ENCODE results near the gene ZBTB25.
A peak's percentile ranks its signal among the peaks of the same experiment; 100 is the strongest.
"Not testable (repeated sequence)": the region's sequence is repeated elsewhere in the genome, so short reads cannot be mapped to it uniquely, and the experiment has no call there.

The ZBTB25 gene, protein sequence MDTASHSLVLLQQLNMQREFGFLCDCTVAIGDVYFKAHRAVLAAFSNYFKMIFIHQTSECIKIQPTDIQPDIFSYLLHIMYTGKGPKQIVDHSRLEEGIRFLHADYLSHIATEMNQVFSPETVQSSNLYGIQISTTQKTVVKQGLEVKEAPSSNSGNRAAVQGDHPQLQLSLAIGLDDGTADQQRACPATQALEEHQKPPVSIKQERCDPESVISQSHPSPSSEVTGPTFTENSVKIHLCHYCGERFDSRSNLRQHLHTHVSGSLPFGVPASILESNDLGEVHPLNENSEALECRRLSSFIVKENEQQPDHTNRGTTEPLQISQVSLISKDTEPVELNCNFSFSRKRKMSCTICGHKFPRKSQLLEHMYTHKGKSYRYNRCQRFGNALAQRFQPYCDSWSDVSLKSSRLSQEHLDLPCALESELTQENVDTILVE

DNA sequence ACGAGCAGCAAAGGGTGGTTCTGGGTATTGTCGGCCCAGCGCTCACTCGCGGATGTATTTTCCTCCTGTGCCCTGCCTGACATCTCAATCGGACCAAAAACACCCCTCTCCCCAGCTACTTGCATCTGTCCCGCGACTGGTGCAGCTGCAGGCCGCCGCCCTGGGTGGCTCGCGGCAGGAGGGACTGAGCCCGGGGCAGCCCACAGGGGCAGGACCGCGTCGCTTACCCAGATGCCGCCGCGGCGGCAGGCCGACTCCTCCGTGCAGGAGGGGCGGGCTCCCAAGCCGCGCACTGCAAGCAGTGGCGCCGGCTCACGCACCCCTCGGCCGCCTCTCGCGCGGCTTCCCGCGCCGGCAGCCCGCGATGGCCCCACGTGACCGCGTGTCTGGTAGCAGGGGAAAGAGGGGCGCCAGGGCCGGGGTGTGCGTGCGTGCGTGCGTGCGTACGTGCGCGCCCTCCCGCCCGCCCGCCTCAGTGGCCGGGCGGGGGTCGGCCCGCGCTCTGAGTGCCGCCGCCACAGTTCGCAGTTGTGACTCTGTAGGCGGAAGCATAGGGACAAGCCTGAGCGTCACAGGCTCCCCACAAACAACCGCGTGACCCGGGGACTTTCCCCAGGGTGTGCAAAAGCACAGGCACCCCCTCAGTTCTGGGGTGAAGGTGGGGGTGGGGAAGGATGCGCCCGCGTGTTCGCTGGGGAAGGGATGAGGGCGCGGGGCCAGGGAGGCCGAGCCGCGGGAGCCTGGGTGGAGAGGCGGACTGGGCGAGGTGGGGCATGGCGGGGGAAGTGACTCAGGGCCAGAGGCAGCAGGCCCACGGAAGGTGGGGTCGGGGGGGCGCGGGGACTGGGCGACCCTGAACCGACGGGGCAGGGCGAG, at the start of gene ZBTB25:
Gene ZBTB25, minus strand, starts transcription at position 405 of the 876 bp plus-strand sequence. CDS start 13,305 bp downstream, outside the sequence.
- DNase-seq (ENCODE audit: low read depth) = peak; percentile 95

DNA sequence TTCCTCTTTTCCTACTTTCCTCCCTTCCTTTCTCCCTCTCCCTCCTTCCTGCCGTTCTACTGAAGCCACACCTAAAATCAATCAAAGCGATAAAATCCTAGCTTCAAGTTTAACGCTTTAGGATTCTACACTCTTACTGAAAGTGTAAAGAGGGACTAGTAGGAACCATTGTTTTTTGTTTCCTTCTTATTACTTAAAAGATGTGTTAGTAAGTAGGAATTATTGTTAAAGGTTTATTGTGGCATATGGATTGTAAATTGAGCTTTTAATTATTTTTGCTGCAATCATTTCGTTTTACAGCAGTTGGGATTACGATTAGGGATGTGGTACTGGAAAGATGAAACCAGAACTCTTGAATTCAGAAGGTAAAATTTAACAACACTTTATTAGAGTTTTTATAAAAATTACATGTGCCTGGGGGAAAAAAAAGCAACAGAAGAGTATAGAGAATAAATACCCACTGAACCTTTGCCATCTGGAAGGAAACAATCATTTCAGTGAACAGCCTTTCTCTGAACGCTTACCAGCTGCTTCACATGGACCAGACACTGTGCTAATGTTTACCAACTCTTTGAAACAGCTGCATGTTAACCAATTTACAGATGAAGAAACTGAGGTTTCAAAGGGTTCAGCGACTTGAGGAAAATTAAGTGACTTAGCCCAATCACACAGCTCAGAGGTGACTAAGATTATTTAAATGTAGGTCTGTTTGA, 47.1 kb upstream of the ZBTB25 start:
- DNase-seq (ENCODE audit: low read depth) = no peak

DNA sequence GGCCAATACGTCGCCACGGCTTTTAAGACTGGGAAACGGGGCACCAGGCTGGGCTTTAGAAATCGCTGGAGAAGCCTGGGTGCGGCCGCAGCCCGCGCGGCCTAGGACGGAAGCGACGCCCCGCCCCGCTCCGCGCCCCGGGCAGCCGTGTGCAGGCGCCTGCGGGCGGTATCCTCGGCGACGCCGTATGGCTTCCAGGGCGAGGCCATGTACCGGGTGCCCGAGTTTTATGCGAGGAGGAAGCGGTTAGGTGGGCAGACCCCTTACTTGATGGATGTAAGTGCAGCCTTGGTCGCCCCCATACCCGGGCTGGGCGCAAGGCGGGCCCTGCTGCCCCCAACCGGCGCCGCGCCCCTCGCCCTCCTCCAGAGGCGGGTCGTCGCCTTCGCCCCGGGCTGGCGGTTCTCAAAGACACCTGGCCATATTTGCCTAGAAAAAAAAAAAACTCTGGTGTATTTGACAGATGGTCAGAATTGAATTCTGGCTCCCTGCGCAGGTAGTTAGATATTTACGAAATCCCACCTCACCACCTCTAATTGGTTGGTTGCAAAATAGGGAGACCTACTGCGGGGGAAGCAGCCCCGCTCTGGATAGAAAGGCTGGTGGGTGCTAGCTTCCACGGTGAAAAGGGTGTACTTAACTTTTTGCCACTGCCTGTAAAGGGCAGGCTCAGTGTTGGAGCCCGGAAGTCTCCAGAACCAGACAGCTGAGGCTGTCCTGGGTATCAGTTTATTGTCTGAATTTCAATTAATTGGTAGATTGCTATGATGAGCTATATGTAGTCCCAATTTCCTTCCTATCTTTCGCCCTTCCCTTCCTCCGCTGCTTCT, 46.4 kb upstream of the ZBTB25 start, which contains the start of gene PPP1R36:
Gene PPP1R36, plus strand, starts transcription at position 171 of the 830 bp plus-strand sequence. Its CDS starts 37 bp downstream, at position 208.
- no peak for DNase-seq (ENCODE audit: low read depth)

DNA sequence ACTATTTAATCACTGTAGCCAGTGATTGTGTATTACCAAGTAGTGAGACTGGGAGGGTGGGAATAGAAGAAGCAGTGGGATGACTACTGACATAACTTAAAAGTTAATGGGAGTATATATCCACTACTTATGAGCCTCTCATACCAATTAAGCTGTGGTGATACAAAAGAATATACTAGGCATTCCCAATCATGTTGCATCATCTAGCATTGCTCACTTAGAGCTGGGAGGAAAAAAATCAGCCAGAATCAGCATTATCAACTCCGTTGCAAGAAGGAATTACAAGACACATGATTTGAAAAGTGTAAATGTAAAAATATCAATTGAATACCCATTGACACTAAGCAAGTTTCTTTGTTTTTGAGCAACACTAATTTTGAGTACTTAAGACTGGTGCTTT, 45.4 kb upstream of the ZBTB25 start:
- DNase-seq (ENCODE audit: low read depth) = no peak

DNA sequence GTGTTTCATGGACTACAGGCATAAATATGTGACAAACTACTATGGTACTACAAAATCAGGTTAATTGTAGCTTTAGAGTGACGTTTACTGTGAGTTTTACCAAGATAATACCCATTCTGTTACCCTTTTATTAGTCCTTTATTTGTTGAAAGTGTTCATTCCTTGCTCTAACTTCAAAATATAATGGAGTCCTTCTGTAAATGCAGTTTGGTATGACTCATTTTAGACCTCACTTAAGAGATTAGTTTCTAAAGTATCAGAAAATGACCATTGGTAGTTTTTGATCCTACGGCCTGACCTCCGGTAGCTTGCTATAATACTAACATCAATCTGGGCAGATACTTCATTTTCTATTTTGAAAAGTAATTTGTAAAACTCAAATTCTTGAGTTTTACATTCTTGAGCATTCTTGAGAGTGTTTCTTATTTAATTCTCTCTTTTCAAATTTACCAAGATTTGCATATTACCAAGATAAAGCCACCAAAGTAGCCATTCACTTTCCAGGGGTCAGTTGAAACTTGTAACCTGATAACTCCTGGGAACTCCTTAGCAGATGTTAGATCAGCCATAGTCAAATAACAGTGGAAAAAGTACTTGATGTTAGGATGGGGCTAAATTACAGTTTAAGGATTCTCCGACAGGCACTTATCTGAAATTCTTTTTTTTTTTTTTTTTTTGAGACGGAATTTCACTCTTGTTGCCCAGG, 41.1 kb upstream of the ZBTB25 start:
- no peak for DNase-seq (ENCODE audit: low read depth)

DNA sequence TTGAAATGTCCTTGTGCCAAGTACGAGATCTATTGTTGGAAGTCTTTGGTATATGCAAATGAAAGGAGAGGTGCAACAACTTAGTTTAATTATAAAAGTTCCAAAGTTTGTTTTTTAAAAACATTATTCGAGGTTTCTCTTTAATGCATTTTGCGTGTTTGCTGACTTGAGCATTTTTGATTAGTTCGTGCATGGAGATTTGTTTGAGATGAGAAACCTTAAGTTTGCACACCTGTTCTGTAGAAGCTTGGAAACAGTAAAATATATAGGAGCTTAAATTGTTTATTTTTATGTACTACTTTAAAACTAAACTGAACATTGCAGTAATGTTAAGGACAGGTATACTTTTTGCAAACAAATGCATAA, 39.2 kb upstream of the ZBTB25 start:
- DNase-seq (ENCODE audit: low read depth) = no peak

DNA sequence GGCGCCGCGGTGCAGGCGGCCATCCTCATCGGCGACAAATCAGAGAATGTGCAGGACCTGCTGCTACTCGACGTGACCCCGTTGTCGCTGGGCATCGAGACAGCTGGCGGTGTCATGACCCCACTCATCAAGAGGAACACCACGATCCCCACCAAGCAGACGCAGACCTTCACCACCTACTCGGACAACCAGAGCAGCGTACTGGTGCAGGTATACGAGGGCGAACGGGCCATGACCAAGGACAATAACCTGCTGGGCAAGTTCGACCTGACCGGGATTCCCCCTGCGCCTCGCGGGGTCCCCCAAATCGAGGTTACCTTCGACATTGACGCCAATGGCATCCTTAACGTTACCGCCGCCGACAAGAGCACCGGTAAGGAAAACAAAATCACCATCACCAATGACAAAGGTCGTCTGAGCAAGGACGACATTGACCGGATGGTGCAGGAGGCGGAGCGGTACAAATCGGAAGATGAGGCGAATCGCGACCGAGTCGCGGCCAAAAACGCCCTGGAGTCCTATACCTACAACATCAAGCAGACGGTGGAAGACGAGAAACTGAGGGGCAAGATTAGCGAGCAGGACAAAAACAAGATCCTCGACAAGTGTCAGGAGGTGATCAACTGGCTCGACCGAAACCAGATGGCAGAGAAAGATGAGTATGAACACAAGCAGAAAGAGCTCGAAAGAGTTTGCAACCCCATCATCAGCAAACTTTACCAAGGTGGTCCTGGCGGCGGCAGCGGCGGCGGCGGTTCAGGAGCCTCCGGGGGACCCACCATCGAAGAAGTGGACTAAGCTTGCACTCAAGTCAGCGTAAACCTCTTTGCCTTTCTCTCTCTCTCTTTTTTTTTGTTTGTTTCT, 38.6 kb upstream of the ZBTB25 start:
- DNase-seq (ENCODE audit: low read depth) = no peak

DNA sequence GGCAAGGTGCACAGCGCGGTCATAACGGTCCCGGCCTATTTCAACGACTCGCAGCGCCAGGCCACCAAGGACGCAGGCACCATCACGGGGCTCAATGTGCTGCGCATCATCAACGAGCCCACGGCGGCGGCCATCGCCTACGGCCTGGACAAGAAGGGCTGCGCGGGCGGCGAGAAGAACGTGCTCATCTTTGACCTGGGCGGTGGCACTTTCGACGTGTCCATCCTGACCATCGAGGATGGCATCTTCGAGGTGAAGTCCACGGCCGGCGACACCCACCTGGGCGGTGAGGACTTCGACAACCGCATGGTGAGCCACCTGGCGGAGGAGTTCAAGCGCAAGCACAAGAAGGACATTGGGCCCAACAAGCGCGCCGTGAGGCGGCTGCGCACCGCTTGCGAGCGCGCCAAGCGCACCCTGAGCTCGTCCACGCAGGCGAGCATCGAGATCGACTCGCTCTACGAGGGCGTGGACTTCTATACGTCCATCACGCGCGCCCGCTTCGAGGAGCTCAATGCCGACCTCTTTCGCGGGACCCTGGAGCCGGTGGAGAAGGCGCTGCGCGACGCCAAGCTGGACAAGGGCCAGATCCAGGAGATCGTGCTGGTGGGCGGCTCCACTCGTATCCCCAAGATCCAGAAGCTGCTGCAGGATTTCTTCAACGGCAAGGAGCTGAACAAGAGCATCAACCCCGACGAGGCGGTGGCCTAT, 37.8 kb upstream of the ZBTB25 start:
- no peak for DNase-seq (ENCODE audit: low read depth)

DNA sequence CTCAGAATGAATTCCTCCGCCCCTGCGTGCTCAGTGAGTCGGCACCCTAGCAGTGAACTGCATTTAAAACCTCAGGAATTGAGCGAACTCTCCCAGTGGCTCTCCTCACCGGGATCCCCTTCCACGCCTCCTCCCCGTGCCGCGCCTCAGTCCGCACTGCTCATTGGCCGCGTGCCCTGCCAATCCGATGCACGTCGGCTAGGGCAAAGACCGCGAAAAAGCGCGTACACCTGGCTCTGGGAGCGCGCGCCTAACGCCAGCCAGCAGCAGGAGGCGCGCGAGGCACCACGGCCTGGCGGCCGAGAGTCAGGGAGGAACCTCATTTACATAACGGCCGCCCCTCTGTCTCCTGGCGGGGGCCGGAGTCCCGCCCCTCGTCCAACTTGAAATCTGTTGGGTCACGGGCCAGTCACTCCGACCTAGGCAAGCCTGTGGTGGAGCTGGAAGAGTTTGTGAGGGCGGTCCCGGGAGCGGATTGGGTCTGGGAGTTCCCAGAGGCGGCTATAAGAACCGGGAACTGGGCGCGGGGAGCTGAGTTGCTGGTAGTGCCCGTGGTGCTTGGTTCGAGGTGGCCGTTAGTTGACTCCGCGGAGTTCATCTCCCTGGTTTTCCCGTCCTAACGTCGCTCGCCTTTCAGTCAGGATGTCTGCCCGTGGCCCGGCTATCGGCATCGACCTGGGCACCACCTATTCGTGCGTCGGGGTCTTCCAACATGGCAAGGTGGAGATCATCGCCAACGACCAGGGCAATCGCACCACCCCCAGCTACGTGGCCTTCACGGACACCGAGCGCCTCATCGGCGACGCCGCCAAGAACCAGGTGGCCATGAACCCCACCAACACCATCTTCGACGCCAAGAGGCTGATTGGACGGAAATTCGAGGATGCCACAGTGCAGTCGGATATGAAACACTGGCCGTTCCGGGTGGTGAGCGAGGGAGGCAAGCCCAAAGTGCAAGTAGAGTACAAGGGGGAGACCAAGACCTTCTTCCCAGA, 36.9 kb upstream of the ZBTB25 start, which contains the start of gene HSPA2:
Gene HSPA2, plus strand, starts transcription at position 534 of the 995 bp plus-strand sequence. Its CDS starts 109 bp downstream, at position 643.
- DNase-seq (ENCODE audit: low read depth) = peak; percentile 99

DNA sequence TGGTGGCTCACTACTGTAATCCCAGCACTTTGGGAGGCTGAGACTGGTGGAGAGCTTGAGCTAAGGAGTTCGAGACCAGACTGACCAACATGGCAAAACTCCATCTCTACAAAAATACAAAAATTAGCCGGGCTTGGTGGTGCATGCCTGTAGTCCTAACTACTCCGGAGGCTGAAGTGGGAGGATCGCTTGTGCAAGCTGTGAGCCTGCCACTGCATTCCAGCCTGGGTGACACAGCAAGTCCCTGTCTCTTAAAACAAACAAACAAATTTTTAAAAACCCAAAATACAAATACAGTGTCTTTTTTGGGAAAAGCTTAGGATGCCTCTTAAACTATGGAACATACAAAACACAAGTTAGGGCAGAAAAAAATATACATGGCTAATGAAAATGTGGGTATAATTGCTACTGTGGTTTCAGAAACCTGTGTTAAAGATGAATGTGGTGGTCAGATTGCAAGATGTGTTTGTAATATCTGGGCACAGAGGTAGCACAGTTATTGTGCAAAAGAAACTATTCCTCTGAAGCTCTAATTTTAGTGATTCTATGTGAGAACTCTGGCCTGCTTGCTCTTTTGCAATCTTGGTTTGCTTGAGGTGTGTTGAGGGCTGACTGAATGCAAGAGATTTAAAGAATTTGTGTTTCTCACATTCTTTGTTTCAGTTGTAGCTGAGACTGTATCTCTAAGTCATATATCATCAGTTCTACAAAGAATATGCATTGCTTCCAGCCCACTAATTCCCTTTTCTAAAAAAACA, 33.0 kb upstream of the ZBTB25 start:
- DNase-seq (ENCODE audit: low read depth) = peak; percentile 56

DNA sequence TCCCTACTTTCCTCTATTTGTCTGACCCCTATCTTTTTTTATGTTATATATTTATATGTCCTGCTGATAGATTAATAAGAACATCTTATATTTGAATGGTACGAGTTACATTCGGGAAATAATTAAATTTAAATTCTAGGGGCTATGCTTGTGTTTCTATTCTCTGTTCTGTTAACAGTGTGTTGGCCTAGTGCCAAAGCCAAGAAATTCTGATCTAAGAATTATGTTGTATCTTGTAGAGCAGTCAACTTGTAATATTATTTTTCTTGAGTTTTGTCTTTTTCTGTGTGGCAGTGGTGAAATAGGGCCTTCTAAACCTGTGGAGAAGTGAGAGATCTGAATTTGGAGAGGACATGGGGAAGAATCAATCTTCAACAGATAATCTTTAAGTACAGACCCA, 27.9 kb upstream of the ZBTB25 start:
- no peak for DNase-seq (ENCODE audit: low read depth)

DNA sequence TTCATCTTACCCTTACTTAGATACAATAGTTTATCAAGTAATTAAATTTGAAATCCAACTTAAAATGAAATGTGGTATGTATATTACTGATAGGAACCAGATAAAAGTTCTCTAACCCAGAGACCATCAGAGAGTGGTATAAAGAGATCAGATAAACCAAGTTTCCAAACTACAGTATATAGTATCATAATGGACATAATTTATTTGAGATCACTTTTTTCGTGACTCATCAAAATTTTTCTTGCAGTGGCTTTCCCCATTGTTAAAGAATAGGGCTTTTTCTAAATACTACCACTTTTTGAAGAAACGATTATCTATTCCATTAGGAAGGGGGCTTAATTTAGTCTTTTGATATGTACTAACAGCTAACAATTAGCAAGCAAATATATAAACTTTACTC, 21.7 kb upstream of the ZBTB25 start:
- DNase-seq (ENCODE audit: low read depth) = no peak

DNA sequence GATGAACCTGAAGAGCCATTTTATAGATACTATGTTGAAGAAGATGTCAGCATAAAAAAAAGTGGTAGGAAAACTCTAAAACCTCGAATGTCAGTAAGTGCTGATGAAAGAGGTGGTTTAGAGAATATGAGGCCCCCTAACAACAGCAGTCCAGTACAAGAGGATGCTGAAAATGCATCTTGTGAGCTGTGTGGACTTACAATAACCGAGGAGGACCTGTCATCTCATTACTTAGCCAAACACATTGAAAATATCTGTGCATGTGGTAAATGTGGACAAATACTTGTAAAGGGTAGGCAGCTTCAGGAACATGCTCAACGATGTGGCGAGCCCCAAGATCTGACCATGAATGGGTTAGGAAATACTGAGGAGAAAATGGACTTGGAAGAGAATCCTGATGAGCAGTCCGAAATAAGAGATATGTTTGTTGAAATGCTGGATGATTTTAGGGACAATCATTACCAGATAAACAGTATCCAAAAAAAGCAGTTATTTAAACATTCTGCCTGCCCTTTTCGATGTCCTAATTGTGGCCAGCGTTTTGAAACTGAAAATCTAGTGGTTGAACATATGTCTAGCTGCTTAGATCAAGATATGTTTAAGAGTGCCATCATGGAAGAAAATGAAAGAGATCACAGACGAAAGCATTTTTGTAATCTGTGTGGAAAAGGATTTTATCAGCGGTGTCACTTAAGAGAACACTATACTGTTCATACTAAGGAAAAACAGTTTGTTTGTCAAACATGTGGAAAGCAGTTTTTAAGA, 19.1 kb upstream of the ZBTB25 start:
- no peak for DNase-seq (ENCODE audit: low read depth)

DNA sequence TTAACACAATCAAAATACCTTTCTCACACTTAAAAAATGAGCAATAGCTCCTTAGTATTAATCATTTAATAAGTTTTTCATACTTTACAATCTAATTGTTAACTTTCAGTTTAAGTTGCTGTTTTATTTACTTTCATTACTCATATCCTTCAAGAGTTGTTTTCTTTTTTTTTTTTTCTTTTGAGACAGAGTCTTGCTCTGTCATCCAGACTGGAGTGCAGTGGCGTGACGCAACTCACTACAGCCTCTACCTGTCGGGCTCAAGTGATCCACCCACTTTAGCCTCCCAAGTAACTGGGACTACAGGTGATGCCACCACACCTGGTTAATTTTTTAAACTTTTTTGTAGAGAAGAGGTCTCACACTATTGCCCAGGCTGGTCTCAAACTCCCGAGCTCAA, 17.1 kb upstream of the ZBTB25 start:
- no peak for DNase-seq (ENCODE audit: low read depth)

DNA sequence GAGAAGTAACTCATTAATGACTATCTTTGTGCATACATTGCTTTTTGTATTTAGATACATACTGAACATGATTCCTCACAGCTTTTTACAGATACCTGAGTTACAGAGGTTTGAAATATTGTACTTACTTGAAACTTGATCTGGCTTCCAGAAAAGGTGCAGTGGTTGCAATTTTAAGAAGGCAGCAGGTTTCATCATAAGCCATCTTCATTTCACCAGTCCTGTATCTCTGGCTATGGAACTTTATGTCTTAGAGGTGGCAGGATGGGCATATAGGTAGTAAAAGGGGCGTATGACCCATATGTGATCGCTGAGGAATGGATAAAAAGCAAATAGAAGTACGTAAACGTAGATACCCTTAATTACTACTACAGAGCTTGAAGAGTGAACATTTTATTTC, 14.6 kb upstream of the ZBTB25 start:
- no peak for DNase-seq (ENCODE audit: low read depth)

DNA sequence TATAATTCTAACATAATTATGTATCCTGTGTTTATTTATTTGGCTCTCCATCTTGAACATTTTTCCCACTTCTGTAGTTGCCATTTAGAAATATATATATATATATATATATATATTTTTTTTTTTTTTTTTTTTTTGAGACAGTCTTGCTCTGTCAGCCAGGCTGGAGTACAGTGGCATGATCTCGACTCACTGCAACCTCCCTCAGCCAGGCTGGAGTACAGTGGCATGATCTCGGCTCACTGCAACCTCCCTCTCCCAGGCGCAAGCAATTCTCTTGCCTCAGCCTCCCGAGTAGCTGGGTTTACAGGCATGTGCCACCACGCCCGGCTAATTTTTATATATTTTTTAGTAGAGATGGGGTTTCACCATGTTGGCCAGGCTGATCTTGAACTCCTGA, 14.0 kb upstream of the ZBTB25 start:
- not testable (repeated sequence) for DNase-seq (ENCODE audit: low read depth)

Data from fibroblast of gingiva (primary cell).